NT2/D1 (cell line): ENCODE measurements around the gene BMPR1B.
"Not testable (repeated sequence)": the region's sequence is repeated elsewhere in the genome, so short reads cannot be mapped to it uniquely, and the experiment has no call there.

Experiments used
- DNase-seq: peaks from one replicate; pipeline ENCODE4 v3.0.0-alpha.2; 2011; ENCODE audit warnings: low read depth, low spot score
- H3K27me3 ChIP-seq: 2 replicates; pipeline ENCODE4 v1.6.0; 2011; ENCODE audit warnings: mild to moderate bottlenecking; ENCODE audit not compliant: insufficient read length, insufficient read depth
- H3K36me3 ChIP-seq: 2 replicates; pipeline ENCODE4 v1.6.1; 2011; ENCODE audit warnings: mild to moderate bottlenecking, low read length, mixed read lengths; ENCODE audit not compliant: insufficient read depth, insufficient read length
- H3K4me1 ChIP-seq: 2 replicates; pipeline ENCODE4 v1.5.1; 2011; ENCODE audit not compliant: insufficient read depth, insufficient read length
- H3K4me3 ChIP-seq: 2 replicates; pipeline ENCODE4 v1.5.1; 2011; ENCODE audit warnings: low read depth; ENCODE audit not compliant: insufficient read length
- H3K9ac ChIP-seq: 2 replicates; pipeline ENCODE4 v1.6.0; 2011; ENCODE audit warnings: low read depth; ENCODE audit not compliant: insufficient read length
- H3K9me3 ChIP-seq: 2 replicates; pipeline ENCODE4 v1.5.1; 2011; ENCODE audit warnings: mild to moderate bottlenecking, low read length; ENCODE audit not compliant: insufficient read depth
- SUZ12 ChIP-seq: IDR thresholded peaks from 2 replicates; pipeline ENCODE4 v1.6.1; 2011; ENCODE audit not compliant: insufficient read length, insufficient read depth; ENCODE audit errors: extremely low read depth
- YY1 ChIP-seq: IDR thresholded peaks from 2 replicates; pipeline ENCODE4 v1.6.1; 2011; ENCODE audit not compliant: insufficient read length, insufficient read depth
- ZNF274 ChIP-seq: IDR thresholded peaks from 2 replicates; pipeline ENCODE4 v1.6.1; 2011; ENCODE audit warnings: mild to moderate bottlenecking, low read depth, low read length

Gene BMPR1B

DNA sequence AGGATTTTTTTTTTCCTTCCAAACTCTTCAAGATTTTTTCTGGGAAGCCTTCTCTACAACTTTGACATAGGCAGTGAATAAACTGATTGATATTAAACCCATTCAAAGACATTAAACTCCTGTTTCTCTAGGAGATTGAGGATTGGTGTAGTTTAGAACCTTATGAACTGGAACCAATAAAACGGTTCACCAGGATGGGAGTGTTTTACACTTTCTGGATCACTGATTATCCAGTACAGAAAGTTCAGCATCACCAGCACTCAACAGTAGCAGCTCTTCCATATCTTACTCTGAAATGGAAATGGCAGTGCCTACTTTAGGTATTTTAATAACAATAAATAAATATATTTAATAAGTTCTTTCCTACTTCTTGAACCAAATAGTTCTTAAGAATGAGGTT is 76.7 kb downstream of the BMPR1B start:
- Histone ChIP-seq H3K27me3 (no peaks in the 10 kb centered on the region), H3K4me3 (no peak overlapping the region), H3K9me3 (no peaks in the 10 kb centered on the region), H3K4me1 (no peaks in the 10 kb centered on the region), H3K9ac (no peak overlapping the region), H3K36me3 (no peaks in the 10 kb centered on the region)
- DNase-seq: no peak
- TF ChIP-seq YY1: no peak
- no peak for TF ChIP-seq SUZ12
- no peak for TF ChIP-seq ZNF274

GRCh38 chr4:94841166-94841863 is 83.6 kb downstream of the BMPR1B start:
- not testable (repeated sequence) for H3K4me3 ChIP-seq, H3K27me3 ChIP-seq, H3K9me3 ChIP-seq, H3K9ac ChIP-seq, H3K36me3 ChIP-seq, DNase-seq, H3K4me1 ChIP-seq

DNA sequence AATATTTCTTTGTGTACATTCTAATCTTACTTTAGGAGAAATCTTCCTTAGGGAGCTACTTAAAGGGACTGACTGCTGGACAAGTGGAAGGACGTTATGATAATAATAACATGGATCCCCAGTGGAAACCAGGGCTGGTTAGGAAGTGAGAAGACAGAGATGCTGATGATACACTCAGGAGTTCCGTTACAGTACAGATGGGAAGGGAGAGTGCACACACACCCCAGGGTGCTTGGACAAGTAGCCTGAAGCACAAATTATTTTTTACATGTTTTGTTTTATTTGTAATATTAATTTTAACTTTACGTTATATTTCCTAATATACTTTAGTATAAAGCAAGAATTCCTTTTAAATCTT is 84.1 kb downstream of the BMPR1B start:
- Histone ChIP-seq H3K36me3 (no peaks in the 10 kb centered on the region), H3K9ac (no peak overlapping the region), H3K27me3 (no peaks in the 10 kb centered on the region), H3K9me3 (no peaks in the 10 kb centered on the region), H3K4me1 (no peaks in the 10 kb centered on the region), H3K4me3 (no peak overlapping the region)
- DNase-seq: no peak
- TF ChIP-seq ZNF274: no peak
- TF ChIP-seq SUZ12: no peak
- no peak for TF ChIP-seq YY1

GRCh38 chr4:94843216-94843615 is 85.5 kb downstream of the BMPR1B start:
- Histone ChIP-seq H3K27me3 (no peaks in the 10 kb centered on the region), H3K4me1 (no peaks in the 10 kb centered on the region), H3K9me3 (no peaks in the 10 kb centered on the region), H3K4me3 (no peak overlapping the region), H3K9ac (no peak overlapping the region), H3K36me3 (no peaks in the 10 kb centered on the region)
- DNase-seq: no peak
- no peak for TF ChIP-seq SUZ12
- no peak for TF ChIP-seq YY1
- no peak for TF ChIP-seq ZNF274

DNA sequence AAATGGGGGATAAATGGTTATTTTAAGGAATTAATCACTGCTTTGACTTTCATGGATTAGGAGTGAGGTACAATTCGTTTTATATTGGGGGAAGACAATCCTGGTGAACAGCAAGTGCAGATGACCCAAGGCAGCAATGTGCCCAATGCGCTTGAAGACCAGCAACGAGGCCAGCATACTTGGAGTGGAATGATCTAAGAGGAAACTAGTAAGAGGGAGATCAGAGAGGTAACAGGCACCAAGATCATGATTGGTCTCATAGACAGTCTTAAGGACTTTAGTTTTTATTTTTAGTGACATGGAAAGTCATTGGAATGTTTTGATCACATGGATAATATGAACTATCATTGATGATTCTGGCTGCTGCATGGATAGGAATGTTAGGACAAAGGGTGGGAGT is 90.6 kb downstream of the BMPR1B start:
- Histone ChIP-seq H3K9ac (no peak overlapping the region), H3K4me3 (no peak overlapping the region), H3K27me3 (no peaks in the 10 kb centered on the region), H3K4me1 (no peaks in the 10 kb centered on the region), H3K9me3 (no peaks in the 10 kb centered on the region), H3K36me3 (no peaks in the 10 kb centered on the region)
- no peak for TF ChIP-seq ZNF274
- no peak for TF ChIP-seq YY1
- TF ChIP-seq SUZ12: no peak
- no peak for DNase-seq

DNA sequence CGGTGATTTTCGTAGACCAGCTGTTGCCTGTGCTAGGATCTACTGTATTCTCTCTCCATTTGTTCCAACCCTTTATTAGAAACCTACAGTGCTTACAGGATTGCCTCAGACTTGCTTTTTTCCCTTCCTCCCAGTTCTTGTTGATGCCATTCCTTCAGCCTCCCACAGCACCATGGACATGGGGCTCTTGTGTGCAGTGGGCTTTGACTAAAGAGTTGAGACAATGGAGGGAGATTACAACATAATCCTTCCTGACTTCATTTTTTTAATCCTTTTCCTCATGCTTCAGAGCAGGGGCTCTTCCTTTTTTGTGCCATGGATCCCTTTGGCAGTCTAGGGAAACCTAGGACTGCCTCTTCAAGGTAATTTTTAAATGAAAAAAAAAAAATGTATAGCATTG is 92.1 kb downstream of the BMPR1B start:
- DNase-seq: no peak
- Histone ChIP-seq H3K4me3 (no peak overlapping the region), H3K9me3 (no peaks in the 10 kb centered on the region), H3K36me3 (no peaks in the 10 kb centered on the region), H3K27me3 (no peaks in the 10 kb centered on the region), H3K9ac (no peak overlapping the region), H3K4me1 (no peaks in the 10 kb centered on the region)
- no peak for TF ChIP-seq ZNF274
- TF ChIP-seq SUZ12: no peak
- no peak for TF ChIP-seq YY1

- DNase-seq: no peak
- Histone ChIP-seq H3K9ac (no peak overlapping the region), H3K27me3 (no peaks in the 10 kb centered on the region), H3K4me3 (no peak overlapping the region), H3K36me3 (no peaks in the 10 kb centered on the region), H3K4me1 (no peaks in the 10 kb centered on the region), H3K9me3 (no peaks in the 10 kb centered on the region)
- TF ChIP-seq YY1 (no peak), ZNF274 (no peak), SUZ12 (no peak)
Observed at GRCh38 chr4:94852616-94853015, 94.9 kb downstream of the BMPR1B start.

DNA sequence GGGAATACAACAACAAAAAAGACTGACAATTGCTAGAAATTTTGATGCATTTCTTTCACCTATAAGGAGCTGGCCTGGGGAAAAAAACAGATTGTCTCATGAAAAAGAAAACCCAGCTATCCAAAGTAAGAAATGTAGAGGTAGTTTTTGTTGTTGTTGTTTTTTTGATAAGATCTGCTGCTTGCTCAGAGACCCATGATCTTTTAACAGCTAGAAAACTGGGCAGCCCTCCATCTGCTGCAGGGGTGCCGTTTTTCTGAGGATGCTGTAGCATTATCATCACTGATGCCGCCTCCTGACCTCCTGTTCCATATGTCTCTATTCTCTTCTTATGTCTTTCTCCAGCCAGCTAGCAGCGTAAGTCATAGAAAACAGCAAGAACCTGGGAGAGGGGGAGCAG is 98.3 kb downstream of the BMPR1B start:
- no peaks in the 10 kb centered on the region for H3K36me3 ChIP-seq
- H3K9ac ChIP-seq: no peak overlapping the region
- TF ChIP-seq ZNF274 (no peak), YY1 (no peak), SUZ12 (no peak)
- no peak overlapping the region for H3K4me3 ChIP-seq
- no peaks in the 10 kb centered on the region for H3K27me3 ChIP-seq
- no peaks in the 10 kb centered on the region for H3K9me3 ChIP-seq
- DNase-seq: no peak
- H3K4me1 ChIP-seq: no peaks in the 10 kb centered on the region
